ENCODE results near the gene FAF2. TPM values are rescaled to one million over a fixed set of nuclear protein-coding genes. Genes with fewer than 3 reads are reported as not detected.

Gene FAF2
- total RNA-seq, 2 donors from 2014 or later, result 15.3 to 23.3 TPM

DNA sequence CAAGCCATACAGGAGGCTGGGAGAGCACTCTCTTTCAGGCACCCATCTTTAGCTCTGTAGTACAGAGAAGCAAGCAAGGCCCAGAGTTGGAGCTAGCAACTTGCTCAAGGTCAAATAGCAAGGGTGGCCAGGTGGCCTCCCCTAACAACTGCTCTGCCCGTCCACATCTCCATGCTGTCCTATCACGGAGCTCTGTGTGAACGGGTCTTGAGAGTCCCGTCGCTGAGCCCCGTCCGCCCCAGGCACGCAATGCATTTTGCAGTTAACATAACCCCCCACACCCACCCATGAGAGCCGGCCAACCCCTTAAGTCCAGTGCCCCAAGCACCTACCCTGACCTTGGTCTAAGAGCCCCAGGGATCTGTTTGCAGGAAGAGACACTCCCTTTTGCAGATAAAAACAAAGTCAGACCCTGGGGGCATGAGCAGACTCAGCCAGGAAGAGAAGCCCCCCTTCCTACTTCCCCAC, 87.5 kb downstream of the FAF2 start:
- no peak for DNase-seq
- intact Hi-C loops (cut with DNase I), result no loop called here
- no peak for ATAC-seq

DNA sequence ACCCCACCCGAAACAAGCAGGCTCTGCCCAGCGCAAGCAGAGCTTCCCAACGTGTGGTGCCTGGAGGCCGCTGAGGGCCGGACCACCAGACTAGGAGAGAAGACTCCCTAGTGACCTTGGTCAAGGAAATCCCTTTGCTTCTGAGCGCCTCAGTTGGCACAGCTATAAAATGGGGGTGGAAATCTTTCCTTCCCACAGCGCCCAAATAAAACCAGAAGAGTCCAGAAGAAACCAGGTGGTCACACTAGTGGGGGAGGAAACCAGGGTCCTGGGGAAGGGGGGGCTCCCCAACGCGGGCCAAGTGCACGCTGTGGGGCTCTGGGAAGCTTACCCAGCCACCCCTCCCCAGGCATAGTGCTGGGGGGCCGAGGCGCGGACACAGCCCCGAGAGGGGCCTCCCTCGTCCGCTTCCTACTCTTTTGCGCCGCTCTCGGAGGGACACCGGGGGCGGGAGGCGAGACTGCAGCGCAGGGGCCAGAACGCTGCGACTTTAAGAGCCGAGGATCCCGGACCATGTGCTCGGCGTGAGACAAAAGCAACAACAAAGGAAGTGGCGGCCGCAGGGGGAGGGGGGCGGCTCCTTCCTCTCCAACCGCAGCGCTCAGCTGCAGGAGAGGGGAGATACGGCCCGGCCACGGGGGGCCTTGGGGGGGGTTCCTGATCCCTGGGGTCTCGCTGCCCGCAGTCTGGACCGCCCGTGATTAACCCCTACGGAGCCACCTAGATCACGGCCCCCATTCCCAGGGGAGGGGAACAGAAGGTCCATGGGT, 88.1 kb downstream of the FAF2 start:
- peak; percentile 59 to 61 for ATAC-seq

DNA sequence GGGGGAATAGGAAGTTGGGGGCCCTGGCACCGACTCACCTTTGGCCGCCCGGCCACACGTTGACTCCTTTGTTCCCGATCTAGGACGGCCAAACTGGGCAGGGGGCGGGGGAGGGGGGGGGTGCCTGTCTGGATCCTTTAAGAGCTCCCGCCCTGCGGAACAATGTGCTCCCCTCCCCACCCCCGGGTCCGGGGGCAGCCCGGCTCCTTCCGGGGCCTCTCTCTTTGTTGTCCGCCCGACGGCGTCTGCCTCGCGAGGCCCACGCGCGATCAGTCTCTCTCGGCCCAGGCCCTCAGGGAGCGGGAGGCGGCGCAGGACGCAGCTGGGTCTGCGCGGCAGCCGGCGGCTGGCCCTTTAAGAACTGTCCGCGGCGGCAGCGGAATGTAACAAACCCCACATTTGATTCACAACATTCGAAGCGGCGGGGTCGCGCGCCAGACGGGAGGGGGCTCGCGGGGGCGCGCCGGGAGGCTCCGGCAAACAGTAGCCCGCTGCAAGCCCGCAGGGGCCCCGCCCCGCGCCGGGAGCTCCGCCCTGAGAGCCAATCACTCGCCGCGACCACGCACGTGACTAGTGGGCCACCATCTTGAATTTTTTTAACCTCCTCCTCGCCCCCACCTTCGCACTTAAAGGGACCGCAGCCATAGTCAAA, 88.8 kb downstream of the FAF2 start, which contains the start of gene RNF44:
RNF44 (minus strand) TSS at position 501 of the 652 bp plus-strand sequence. CDS start 4,930 bp downstream, outside the sequence.
- intact Hi-C loops (cut with DNase I), result no loop called here
- peak; percentile 98 for DNase-seq
- ATAC-seq, result peak; percentile 90 to 91

More for the DNA sequence above, 88.1 kb downstream of the FAF2 start:
- peak; percentile 85 for DNase-seq
- intact Hi-C loops (cut with DNase I), result no loop called here

DNA sequence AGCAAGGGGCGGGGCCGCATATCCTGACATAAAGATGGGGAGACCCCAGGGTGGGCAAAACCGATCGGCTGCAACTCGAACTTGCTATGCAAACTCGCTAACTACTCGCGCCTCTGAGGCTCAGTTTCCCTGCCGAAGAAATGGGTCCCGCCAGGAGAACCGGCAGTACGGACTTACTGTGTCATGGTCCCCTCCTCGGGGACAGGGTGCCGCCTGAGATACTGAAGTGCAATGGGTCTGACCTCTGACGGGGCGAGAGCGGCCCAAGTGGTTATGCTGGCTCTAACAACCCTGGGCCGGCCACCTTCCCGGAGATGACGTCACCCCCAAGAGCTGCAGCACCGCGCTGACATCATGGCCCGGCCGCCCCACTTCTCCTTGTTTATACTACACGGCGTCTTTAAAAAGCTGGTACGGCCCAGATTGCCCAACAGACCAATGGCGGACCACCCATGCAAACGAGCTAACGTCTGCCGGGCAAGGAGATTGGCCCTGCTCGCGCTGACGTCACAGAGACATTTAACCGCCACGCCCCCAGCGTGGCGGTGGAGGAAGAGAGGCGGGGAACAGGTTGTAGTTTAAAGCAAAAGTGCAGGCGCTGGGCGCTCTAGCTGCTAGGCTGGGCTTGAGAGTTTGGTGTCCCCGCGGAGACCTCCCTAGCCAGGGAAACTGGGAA, 89.5 kb downstream of the FAF2 start:
- DNase-seq, result peak; percentile 99

DNA sequence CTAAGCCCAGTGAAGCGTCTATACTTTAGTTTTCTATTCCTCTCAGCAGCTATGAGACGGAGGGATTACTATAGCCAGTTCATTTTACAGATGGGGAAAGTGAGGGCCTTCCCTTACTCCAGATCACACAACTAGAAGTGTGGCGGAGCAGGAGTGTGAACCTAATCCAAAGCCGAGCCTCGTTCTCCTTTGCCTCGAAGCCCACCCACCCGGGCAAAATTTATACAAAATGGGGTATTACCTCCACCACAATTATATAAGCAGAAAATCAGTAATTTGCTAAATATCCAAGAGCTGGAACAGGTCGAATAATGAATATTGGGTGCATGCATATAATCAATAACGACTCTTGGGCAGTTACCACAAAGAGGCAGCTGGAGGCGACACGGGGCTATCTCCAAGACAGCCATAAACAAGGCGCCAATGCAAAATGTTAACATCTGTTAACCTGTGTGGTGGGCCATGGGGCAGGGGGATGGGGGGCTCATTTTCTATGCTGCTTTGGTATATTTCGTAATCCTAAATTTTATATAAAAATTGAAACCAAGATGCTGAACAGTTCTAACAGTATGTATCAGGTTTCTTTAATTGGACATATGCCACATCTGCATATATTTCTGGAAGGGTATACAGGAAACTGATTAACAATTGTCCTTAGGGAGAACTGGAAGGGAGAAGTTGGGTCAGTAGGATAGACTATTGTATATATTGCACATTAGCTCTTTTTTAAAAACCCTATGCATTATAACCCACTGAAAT, 90.2 kb downstream of the FAF2 start:
- intact Hi-C loops (cut with DNase I), result no loop called here
- no peak for ATAC-seq
- DNase-seq, result no peak

More for the DNA sequence above, 89.5 kb downstream of the FAF2 start:
- intact Hi-C loops (cut with DNase I), result no loop called here
- peak; percentile 86 to 91 for ATAC-seq

DNA sequence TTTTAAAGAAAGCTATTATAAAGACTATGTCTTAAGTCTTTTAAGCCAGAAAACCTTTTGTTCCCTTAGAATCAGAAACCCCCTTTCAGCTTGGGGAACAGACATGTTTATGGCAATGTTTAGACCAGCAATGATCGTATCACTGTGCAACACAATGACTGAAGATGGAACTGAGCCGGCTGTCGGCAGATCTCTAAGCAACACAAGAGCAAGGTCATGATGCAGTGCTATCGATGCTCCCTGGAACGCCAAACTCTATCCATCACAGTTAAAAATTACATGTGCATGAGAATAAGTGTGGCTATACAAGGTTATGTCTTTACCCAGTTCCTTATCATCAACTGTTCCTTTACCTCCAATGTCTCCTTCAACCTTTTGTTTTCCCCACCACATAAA, 90.8 kb downstream of the FAF2 start:
- DNase-seq (no peak), ATAC-seq (no peak)
- intact Hi-C loops (cut with DNase I), result no loop called here

DNA sequence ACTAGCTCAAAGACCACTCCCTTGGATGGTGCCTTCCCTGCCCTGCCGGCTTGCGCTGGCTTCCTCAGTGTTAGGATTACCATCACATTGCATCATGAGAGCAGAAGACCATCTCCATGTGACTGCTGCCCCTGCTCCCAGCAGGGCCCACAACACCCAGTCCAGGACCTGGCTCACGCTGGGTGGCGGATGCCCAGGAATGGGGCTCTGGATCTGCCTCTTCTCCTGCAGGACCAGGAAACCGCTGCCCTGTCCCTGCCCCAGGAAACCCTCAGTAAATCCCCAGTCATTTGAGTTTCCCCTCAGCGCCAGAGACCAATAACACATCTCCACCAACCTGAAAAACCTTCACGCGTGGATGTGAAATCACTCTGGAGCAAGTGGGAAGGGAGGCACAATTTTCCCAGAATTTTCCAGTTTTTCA, 92.3 kb downstream of the FAF2 start:
- ATAC-seq (no peak), DNase-seq (no peak)
- intact Hi-C loops (cut with DNase I), result loop anchor here in 1 of 2 donors (5.0 kb wide), 1 partner anchor 123 kb away; the partner anchor contains the start of gene CLTB

DNA sequence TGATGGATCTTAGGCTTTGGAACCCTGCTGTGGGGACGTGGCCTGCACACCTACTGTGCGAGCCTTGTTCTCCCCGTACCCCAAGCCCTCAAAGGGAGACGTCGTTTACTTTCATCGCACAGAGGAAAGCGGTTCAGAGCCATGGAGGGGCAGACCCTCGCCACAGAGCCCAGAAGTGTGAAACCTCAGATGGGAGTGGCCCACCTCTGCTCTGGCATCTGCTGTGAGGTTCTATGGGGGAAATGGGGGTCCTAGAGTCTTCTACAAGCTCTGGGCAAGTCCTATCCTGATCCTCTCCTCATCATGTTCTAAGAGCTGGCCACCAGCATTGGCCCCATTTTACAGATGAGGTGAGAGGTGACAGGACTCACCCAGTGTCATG, 92.8 kb downstream of the FAF2 start:
- ATAC-seq, result no peak
- intact Hi-C loops (cut with DNase I), result loop anchor here in 1 of 2 donors (5.0 kb wide), 1 partner anchor 124 kb away; the partner anchor contains the start of gene CLTB
- DNase-seq, result no peak

DNA sequence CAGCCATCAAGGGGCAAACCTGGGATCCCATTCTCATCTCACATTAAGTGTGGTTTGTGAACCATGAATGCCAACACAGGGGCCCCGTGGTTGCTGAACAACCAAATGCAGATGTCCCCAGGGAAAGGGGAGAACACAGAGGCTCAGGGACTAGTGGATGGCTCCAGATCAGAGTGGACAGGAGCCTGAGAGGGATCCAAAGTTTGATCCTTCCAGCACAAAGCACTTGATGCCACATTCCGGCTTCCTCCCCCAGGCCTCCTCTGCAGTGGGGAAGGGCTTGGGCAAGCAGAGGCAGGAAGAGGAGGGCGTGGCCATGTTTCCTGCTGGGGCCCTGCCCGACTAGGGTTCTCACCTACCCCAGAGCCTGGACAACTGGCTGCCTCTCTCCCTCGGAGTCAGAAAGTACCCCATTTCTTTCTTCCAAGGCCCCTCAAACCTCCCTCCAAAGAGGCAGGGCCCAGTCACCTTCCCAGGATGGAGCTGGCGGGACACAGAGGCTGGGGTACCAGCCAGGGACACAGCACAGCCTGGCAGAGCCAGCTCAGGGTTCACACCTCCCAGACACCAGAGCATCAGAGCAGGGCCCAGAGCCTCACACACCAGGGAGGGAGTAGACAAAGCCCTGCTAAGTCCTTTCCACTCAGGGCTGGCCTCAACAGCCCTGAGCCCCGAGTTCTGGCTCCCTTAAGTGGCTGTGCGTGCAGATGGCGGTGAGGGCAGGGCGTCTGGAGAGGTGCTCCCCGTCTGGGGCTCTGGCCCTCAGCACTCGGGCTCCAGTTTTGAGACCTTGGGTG, 93.4 kb downstream of the FAF2 start:
- ATAC-seq (no peak), DNase-seq (peak; percentile 78)
- intact Hi-C loops (cut with DNase I), result loop anchor here in 1 of 2 donors (5.0 kb wide), 1 partner anchor 124 kb away; the partner anchor contains the start of gene CLTB

DNA sequence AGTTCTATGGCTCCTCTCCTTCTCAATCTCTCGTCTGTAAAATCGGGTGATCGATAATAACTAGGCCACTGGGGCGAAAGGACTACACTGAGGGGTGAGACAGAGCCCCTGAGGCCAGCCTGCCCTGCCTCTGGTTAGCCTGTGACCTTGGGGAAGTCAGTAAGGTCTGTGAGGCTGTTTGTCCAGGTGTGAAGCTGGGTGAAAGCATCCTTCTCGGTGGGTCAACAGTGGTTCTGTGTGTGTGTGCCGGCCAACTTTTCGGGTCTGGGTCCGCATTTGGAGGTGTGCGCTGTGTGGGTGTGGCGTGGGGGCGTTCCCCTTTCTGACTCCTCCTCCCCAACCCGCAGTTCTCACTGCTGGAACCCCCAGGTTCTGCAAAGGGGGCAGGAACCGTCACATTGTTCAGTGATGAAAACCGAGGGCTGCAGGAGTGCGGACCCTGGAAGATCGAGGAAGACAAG, 94.0 kb downstream of the FAF2 start:
- ATAC-seq (no peak), DNase-seq (peak; percentile 42)
- intact Hi-C loops (cut with DNase I), result loop anchor here in 1 of 2 donors (5.0 kb wide), 1 partner anchor 125 kb away; the partner anchor contains the start of gene CLTB

DNA sequence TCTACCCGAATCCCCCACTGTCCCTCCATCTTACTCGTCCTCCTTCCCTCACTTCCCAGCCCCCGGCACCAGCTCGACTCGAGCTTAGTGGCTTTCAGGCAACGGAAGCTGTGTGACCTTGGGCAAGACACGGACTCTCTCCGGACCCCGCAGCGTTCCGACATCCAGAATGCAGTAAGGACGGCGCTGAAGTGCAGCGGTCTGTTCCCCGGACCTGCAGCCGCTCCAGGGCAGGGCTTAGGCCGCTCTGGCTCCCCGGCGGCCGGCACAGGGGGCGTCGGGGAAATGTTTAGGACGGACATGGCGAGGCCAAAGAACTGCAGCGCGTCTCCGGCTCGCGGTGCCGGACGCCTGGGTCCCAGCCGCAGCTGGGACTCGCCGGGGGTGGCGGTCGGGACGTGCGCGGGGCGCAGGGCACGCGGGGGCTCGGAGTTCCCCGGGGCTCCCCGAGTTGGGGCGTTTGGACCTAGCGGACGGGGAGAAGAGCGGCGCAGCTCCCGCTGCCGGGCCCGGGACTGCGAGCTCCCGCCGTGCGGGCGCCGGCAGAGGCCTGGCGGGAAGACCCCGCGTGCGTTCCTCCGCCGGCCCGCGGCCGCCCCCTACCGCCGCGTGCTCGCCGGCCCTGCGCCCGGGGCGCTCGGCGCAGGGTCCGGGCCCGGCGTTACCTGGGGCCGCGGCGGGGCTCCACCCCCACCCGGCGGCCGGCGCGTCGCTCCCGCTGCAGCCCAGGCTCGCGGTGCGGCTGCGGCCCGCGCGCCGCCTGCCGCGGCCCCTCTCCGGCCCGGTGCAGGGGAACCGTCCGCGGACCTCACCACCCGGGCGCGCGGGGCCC, 94.6 kb downstream of the FAF2 start:
- ATAC-seq (peak; percentile 25 to 48), DNase-seq (peak; percentile 38)
- intact Hi-C loops (cut with DNase I), result loop anchor here in 1 of 2 donors (5.0 kb wide), 1 partner anchor 126 kb away; the partner anchor contains the start of gene CLTB

DNA sequence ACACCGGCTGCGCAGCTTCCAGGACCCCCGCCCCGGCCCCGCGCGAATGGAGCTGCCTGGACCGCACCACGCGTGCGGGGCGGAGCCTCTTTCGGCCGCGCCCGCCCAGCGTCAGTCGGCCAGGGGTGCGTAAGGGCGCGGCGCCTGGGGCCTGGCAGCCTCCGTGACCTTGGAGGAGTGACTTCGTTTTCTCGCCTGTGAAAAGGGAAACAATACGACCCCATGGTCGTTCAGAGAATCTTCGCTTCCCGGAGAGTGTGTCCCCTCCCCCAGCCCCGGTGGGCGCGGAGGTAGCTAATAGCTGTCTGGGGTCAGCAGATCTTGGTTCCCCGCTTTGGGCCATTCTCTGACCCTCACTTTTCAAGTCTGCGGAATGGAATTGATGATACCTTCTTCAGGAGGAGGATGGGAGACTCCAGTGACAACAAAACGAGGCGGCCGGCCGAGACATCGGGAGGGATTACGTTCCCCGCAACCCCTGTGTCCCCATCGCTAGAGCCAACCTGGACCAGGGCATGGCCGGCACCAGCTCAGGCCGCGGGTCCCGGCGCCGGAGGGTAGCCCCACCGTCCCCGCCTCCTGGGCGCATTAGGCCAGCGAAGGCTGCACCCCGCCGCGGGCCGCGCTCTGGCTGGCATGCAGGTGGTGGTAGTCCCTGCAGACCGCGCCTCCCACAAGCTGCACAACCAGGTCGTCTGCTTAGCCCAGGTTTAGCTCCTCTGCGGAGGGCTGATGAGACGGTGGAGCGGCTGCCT, 95.4 kb downstream of the FAF2 start:
- intact Hi-C loops (cut with DNase I), result loop anchor here in 1 of 2 donors (5.0 kb wide), 1 partner anchor 126 kb away; the partner anchor contains the start of gene CLTB
- ATAC-seq, result peak; percentile 90 to 91
- DNase-seq, result peak; percentile 80

DNA sequence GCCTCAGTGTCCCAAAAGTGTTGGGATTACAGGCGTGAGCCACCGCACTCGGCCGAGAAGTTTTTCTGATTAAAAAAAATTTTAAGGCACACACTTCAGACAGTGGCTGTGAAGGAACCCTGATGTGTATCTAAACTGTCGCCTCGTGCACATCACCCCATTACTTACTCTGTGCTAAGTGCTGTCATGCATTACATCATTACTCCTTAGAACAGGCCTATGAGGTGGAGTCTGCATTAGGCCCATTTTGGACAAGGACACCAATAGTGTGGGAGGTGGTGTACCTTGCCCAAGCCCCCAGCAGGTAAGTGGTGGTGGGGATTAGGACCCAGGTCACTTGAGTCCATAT, 97.2 kb downstream of the FAF2 start:
- intact Hi-C loops (cut with DNase I), result no loop called here
- DNase-seq (no peak), ATAC-seq (no peak)

DNA sequence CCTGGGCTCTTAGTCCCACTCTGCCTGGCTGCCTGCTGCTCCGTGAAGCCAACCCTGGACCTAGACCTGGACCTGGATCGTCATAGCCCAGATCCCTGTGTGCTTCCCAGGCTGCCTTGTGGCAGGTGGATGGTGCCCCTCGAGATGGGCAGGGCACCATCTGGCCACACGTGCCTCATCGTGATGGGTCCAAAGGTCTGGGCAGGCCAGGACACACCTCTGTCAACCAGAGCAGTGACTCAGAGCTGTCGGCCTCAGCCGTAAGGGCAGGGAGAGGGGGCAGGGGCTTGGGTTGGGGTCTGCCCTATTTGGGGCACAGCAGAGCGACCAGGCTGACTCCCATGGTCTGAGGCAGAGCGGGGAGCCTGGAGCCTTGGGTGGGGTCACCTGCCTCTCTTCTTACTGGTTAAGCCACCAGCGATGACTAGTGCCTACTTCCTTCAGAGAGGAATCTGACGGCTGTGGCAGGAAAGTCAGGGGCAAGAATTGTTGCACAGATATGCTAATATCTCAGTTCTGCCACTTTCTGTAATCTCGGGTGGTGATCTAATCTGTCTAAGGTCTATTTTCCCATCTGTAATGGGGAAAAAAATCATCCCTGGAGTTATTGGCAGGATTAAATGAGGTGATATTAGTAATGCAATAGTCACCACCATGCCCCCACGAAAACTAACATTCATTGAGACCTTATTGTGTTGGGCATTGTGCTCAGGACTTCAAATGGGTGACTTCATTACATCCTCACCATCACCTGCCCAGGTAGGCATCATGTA, 97.7 kb downstream of the FAF2 start:
- ATAC-seq (no peak), DNase-seq (no peak)

DNA sequence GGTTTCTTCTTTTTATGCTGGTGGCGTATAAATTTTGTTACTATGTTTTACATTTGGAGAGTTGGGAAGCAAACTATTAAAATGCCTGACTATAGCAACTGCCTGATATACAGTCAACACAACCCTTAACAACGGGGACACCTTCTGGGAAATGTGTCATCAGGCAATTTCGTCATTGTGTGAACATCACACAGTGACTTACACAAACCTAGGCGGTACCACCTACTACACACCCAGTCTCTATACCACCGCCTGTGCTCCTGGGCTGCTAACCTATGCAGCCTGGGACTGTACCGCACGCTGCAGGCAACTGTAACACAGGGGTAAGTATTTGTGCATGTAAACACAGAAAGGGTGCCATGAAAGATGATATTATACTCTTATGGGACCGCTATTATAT, 99.6 kb downstream of the FAF2 start:
- ATAC-seq (no peak), DNase-seq (no peak)
- intact Hi-C loops (cut with DNase I), result no loop called here

More for the DNA sequence above, 97.7 kb downstream of the FAF2 start:
- intact Hi-C loops (cut with DNase I), result no loop called here

Data from left cardiac atrium (tissue), 4 donors.